NCI-H524 (cell line): ENCODE results near the gene CNTD1.
"Not testable (repeated sequence)": the region's sequence is repeated elsewhere in the genome, so short reads cannot be mapped to it uniquely, and the experiment has no call there.

Source experiments
- DNase-seq, 2 experiments: peaks; one replicate each; lab custom pipeline; 2025; lab: John Stamatoyannopoulos, UW

The CNTD1 gene, protein sequence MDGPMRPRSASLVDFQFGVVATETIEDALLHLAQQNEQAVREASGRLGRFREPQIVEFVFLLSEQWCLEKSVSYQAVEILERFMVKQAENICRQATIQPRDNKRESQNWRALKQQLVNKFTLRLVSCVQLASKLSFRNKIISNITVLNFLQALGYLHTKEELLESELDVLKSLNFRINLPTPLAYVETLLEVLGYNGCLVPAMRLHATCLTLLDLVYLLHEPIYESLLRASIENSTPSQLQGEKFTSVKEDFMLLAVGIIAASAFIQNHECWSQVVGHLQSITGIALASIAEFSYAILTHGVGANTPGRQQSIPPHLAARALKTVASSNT

DNA sequence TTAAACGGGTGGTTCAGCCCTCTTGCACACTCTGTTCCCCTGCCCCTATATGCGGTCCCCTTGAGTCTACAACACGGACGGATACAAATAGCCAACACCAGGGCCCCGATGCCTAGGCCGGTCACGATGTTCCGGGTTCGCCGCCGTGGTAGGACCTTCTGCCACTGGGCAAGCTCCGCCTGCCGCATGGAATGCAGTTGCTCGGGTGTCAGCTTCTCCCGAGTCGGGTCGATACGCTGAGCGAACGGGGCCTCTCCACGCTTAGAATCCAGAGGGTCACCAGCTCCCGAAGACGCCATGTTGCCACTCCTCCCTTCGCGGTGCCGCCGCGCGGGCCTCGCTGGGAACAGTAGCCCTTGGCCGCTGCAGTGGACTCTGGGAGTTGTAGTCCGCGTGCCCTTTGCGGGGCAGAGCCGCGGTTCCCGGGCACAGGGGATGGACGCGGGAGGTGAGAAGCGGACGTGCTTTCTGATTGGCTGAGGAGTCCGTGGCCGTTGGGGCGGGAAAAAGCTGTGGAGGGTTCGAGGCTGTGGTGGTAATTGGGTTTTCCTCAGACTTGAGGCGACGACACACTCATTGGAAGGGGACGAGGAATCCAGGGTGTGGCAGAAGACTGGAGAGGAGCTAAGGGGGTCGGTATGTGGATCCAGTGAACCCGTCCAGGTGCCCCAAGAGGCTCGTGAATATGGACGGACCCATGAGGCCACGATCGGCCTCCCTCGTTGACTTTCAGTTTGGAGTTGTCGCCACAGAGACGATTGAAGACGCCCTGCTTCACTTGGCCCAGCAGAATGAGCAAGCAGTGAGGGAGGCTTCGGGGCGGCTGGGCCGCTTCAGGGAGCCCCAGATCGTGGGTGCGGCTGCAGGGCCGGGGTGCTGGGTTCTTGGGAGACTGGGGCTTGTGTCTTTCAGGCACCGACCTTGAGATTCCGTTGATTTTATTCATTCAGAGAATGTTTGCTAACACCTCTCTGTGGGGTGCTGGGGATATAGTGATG is at the start of gene CNTD1, which contains the start of gene COA3:
CNTD1 (plus strand) TSS at position 479 of the 998 bp plus-strand sequence; CDS start at position 686, 207 bp downstream.
COA3 (minus strand) TSS at position 322 of the 998 bp plus-strand sequence; CDS start at position 299, 23 bp downstream.
- peak; percentile 78 to 87 for DNase-seq

DNA sequence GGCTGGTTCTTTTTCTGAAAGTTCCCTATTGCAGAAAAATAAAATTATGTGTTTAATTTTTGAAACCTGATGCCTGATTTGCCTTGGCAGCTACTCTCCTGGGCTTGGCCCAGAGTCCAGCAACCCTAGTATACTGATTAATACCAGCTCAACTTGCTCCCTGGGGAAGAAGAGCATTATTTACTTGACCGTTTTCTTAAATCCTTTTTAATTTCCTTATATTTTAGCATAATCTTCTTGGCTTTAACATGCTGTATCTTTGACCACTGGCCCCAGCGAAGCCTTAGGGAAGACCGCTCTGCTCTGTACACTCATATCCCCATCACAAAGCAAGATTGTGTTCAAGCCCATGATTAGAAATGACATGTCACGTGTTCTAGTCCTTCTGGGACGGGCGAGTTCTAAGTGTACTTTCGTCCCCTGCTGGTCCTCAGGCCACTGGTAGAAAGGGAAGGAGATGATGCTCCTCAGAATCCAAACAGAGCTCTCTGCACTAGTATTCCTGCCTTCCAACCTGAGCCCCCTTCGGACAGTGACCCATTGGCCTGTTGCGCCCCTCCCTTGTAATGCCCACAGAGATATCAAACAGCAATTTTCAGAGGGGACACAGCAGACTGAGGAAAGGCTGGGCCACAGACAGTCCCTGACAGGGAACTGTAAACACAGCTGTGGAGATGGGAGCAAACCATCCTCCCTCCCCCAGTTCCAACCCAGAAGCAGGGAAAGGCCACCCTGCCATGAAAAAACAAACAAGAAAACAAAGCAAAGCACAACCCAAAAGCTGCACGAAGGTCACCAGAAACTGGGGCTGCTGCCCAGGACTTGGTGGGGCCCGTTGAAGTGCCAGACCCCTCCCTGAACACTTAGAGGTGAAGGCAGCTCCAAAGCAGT is 49.5 kb upstream of the CNTD1 start:
- DNase-seq = no peak

DNA sequence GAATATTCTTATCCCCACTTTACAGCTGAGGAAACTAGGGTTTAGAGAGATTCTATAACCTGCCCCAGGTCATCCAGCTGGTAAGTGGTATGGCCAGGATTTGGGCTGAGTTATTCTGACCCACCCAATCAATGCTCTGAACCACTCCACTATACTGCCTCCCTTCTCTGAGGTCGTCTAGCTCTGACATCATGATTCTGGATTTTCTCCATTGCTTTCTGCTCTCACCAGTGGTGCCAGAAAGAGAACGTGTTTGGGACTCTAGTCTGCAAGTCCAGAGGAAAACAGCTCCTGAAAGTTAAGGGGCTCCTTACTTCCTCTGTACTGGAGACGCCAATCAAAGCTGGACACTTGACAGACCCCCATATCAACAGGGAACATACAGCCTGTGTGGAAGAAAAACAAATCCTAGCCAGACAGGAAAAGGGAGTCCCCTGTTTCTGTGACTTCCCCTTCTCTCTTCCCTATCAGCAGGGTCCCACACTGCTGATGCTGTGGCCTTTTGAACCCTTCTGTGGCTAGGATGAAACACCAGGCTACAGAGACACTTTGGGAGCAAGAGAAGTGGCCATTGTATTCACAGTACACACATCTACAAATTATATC is 47.8 kb upstream of the CNTD1 start:
- DNase-seq = no peak

DNA sequence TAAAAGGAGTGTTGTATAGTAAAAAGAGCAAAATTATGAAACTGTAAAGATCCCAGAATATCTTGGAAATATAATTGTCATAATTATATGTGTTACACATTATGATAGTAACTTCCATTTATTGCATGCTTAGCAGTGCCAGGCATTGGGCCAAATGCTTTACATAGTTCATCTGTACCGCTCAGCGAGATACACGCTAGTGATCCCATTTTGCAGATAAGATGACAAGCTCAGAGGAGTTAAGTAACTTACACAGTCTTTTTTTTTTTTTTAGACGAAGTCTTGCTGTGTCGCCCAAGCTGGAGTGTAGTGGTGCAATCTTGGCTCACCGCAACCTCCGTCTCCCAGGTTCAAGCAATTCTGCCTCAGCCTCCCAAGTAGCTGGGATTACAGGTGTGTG is 47.0 kb upstream of the CNTD1 start:
- no peak for DNase-seq

DNA sequence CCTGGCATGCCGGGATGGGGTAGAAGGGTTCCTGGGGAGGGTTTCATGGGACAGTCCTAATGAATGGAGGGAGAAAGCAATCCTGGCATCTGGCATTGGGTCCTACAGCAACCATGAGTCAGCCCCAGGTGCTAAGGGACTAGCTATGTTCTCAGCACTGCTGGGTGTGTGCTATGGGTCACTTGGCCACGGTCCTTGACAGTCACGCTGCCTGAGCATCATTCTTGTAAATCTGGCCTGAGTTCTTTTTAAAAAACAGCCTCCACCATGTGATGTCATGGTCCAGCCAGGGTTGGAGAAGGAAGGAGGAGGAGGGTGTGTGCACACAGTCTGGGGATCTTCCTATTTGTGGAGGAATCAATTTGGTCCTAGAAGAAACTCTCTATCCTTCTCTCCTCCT is 43.9 kb upstream of the CNTD1 start:
- no peak for DNase-seq

DNA sequence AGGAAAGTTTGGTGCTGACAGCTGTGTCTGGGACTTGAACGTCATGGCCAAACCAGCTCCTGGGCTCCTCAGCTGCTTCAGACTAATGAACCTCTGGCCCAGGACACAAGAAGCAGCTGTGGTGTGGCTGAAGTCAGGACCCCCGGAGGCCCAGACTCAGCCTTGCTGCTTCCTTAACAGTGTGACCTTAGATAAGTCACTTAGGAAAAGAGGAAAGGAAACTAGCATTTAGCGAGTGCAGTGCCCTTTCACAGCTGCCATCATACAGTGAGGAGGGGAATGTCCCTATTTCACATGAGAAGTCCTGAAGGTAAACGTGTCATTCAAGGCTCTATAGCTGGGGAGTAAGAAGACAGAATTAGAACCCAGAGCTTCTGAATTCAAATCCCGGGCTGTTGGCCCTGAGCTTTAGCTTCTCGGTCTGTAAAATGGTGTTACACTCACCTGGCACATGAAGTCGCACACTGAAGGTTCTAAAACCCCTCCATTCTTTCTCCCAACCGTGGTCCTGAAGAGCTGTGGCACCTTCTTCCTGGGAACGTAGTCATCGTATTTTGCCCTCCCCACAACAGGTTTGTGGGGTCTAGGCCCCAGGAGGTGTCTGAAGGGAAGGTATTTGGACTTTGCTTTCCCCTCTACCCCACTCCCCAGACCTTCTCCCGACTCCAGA is 38.5 kb upstream of the CNTD1 start:
- no peak for DNase-seq

DNA sequence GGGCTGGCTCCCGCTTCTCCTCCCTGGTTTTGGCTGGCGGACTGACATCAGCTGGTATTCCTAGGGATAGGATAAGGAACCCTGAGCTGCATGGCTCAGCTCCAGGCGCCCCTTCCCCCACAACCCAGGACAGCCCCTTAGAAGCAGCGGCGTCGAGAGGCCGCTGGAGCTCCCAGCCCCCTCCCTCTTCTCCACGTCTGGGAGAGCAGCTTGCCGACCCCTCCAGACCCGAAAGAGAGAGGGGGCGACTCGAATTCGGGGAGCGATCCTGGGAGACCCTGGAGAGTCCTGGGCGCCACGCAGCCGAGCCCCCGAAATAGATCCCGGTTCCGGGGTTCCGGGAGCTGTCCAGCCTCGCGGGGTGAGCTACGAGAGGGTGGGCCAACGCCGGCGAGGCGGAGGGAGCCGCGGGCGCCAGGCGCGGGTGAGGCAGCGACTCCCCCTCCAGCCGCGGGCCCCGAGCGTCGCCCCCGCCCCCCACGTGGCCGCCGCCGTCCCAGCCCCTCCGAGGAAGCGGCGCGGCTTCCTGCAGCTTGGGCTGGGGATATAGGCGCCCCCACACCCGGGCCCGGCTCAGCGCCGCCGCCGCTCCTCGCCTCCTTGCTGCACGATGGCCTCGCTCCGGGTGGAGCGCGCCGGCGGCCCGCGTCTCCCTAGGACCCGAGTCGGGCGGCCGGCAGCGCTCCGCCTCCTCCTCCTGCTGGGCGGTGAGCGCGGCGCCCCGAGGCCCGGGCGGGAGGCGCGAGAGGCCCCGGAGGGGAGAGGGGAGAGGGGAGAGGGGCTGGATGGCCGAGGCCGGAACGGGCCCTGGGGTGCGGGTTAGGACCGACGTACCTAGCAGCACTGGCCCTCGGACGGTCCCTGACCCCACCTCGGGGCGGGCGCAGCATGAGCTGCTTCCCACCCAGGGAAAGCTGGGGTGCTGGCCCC is 37.7 kb upstream of the CNTD1 start, which contains the start of gene RAMP2:
RAMP2 (plus strand) TSS at position 576 of the 930 bp plus-strand sequence; CDS start at position 611, 35 bp downstream.
- peak; percentile 22 to 47 for DNase-seq

DNA sequence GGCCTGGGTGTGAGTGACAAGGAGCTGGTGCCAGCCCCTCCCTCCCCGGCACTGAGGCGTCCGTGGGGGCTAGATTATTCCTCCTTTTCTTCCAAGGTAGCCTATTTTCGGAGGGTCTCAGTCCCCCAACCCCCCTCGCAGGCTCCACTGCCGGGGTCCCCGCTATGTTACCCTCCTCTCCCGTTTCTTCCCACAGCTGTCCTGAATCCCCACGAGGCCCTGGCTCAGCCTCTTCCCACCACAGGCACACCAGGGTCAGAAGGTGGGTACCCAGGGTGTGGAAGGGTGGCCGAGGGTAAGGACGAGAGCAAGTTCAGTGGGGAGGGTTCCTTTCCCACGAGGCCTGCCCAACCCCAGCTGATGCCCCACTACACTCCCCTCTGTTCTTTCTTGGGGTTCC is 37.0 kb upstream of the CNTD1 start:
- DNase-seq = no peak

DNA sequence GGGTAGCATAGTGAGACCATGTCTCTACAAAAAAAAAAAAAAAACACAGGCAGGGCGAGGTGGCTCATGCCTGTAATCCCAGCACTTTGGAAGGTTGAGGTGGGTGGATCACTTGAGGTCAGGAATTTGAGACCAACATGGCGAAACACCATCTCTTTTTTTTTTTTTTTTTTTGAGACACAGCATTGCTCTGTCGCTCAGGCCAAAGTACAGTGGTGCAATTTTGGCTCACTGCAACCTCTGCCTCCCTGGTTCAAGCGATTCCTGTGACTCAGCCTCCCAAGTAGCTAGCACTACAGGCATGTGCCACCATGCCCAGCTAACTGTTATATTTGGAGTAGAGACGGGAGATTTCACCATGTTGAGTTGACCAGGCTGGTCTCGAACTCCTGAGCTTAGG is 32.5 kb upstream of the CNTD1 start:
- no peak for DNase-seq

DNA sequence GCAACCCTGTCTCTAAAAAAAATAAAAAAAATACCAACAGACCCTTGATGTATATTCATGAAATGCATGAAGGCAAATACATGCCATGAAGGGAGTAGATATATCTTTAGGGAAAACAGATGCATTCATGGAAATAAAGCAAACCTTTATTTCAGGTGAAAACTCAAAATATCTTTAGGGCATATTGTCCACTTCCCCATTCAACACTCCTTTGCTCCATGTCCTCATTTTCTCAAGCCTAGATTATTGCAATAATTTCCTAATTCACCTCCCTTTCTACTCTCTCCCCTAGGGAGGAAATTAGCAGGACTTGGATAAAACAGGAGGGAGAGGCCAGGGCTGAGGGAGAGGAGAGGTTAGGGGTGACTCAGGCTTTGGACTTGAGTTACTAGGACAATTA is 31.1 kb upstream of the CNTD1 start:
- no peak for DNase-seq

DNA sequence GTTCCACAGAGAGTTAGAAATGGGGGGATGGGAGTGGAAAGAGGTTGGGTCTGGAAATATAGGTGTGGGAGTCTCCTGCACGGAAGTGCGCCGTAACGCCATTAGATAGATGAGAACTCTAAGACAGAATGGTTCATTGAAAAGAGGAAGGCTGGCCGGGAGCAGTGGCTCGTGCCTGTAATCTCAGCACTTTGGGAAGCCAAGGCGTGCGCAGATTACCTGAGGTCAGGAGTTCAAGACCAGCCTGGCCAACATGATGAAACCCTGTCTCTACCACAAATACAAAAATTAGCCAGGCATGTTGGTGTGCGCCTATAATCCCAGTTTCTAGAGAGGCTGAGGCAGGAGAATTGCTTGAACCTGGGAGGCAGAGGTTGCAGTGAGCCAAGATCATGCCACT is 30.7 kb upstream of the CNTD1 start:
- not testable (repeated sequence) for DNase-seq

DNA sequence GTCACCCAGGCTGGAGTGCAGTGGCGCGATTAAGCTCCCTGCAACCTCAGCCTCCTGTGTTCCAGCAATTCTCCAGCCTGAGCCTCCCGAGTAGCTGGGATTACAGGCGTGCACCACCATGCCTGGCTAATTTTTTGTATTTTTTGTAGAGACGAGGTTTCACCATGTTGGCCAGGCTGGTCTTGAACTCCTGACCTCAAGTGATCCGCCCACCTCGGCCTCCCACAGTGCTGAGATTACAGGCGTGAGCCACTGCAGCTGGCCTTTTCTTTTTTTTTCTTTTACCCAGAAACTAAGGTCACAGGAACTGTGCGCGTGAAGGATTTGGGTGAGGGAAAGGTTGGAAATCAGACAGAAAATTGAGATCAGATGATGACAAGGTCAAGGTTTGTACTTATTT is 28.7 kb upstream of the CNTD1 start:
- DNase-seq = not testable (repeated sequence)

DNA sequence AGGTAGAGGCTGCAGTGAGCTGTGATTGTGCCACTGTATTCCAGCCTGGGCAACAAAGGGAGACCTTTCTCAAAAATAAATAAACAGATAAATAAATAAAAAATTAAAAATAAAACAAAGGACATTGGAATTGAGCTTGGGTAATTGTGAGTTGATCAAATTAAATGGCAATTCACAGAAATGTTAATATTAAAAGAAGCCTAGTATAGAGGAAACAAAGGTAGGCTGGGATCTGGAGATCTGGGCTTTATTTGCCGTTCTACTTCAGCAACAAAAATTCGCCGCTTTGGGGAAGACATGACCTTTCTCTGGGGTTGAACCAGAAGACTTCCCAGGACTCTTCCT is 25.7 kb upstream of the CNTD1 start:
- DNase-seq = no peak

DNA sequence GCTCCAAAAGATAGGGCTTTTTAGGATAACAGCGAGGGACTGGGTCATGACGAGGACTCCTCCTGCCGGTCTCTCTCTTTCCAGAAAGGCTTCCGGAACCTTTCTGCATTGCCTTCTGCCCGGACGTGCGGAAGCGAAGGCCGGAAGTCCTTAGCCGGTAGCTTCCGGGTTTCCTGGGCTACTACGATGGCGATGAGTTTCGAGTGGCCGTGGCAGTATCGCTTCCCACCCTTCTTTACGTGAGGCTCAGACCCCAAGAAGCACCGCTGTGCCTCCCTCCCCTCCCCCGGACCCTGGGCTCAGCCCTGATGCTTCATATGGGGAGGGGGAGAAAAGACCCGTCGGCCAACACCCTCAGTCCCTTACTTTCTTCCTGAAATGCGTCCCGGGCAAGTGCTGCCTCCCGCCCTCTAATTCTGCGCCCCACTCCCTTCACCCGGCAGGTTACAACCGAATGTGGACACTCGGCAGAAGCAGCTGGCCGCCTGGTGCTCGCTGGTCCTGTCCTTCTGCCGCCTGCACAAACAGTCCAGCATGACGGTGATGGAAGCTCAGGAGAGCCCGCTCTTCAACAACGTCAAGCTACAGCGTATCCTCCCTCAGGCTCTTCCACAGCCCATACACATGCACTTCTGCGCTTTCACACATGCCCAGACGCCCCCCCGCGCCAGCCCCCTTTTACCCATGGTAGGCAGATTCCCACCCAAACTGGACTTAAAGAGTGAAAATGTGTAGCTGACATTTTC is 25.2 kb upstream of the CNTD1 start, which contains the start of gene VPS25:
VPS25 (plus strand) TSS at position 160 of the 746 bp plus-strand sequence; CDS start at position 187, 27 bp downstream.
- peak; percentile 73 to 86 for DNase-seq

DNA sequence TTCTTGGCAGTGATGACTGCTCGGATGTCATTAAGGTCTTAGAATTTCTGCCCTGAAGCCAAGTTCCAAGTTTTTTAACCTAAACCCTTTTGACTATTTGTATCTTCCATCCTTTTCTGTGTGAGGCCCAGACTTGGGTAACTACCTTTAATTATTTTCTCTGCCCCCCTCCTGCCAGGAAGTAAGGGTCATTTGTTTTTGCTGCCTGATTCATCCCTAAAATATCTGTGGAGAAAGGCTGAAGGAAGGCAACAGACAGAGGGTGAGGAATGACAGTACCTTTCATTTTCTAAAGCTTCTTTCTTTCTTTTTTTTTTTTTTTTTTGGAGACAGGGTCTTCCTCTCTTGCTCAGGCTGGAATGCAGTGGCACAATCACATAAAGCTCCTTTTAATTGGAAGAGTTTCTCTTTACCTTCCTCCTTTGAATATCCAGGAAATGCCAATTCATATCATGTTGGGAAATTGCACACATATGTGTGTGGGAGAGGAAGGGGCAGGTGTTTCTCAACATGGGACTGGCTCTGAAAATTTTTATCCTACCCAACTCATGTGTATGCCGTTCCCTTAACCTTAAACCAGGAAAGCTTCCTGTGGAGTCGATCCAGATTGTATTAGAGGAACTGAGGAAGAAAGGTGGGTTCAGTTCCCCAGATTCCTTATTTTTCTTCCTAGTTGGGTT is 24.5 kb upstream of the CNTD1 start:
- DNase-seq = no peak

DNA sequence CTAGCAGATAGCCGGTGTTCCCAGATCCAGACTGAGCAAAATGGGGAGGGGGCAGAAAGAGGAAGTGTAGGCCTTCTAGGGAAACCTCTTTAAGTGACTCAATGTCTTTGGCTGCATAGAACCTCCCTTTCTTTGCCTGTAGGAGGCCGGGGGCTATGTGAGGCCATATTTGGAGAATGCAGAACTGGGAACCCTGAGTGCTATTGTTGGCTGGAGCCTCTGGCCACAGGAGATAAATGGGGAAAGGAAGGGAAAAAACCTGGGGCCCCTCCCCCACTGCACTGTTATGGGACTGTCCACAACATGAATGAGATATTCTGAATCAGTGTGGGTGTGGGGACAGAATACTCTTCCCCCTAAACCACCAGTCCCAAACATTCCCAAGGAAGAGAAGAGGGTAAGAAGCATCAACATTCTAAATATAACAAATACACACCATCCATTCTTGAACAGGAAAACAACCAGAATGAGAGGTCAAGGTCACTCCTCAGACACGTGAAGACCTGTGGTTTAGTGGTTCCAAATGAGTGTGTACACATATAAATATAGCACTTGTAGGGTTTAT is 23.0 kb upstream of the CNTD1 start:
- DNase-seq = no peak

DNA sequence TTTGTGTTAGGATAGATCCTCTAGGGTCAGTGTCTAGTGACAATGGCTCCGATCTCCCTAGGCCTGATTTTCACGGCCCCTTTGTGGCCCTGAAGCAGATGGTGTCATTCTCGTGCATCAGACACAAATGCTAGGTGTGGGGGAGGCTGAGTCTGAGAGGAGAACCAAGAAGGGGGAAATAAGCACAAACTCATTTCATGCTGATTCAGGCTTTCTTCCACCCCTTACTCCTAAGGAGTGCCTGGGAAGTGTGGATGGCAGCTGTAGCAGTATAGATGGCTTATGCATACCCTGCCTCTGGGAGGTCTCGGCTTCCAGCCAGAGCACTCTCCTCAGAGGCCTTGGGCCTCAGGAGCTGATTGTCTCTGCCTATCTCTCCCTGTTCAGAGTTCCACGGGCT is 20.1 kb upstream of the CNTD1 start:
- DNase-seq = no peak
